Stimulated activated CD4-positive, alpha-beta T cell treated with anti-CD3 and anti-CD28 coated beads, Interleukin-2, amount 100 ng/mL, for 48 hours (primary cell): ENCODE measurements around the gene EMILIN1.
"Not testable (repeated sequence)": the region's sequence is repeated elsewhere in the genome, so short reads cannot be mapped to it uniquely, and the experiment has no call there.

Source experiments
- DNase-seq, 2 donors: peaks; one replicate each; pipeline ENCODE4 v3.0.0-alpha.2; 2020

Gene EMILIN1

GRCh38 chr2:27095745-27096651 lies 17.6 kb downstream of the EMILIN1 start:
- peak in 1 of 2 donors; percentile 45 for DNase-seq

GRCh38 chr2:27096748-27097297 lies 18.4 kb downstream of the EMILIN1 start:
- DNase-seq, result no peak

- DNase-seq, result no peak
Observed at GRCh38 chr2:27097341-27097740, 18.9 kb downstream of the EMILIN1 start.

- DNase-seq, result no peak
Observed at GRCh38 chr2:27099334-27099955, 21.0 kb downstream of the EMILIN1 start.

- no peak for DNase-seq
Observed at GRCh38 chr2:27100036-27100435, 21.6 kb downstream of the EMILIN1 start.

GRCh38 chr2:27102329-27102728 lies 23.9 kb downstream of the EMILIN1 start:
- no peak for DNase-seq

DNA sequence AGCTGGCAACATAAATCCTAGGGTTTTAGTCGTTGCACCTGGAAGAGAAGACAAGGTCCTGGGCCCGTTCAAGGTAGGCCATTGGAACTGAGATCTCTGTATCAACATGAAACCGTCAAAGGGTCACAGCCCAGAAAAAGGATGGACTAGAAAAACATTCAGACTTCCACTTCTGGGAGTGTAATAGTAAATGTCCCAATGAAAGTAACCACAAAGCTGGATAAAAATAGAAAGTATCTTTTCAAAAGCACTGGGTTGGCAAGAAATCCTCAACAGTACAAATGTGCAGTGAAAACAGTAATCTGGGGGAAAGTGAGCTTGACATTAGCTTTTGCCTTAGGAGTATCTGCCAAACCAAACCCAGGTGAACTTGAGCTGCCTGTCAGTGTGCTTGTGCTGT lies 27.6 kb downstream of the EMILIN1 start:
- DNase-seq, result no peak

DNA sequence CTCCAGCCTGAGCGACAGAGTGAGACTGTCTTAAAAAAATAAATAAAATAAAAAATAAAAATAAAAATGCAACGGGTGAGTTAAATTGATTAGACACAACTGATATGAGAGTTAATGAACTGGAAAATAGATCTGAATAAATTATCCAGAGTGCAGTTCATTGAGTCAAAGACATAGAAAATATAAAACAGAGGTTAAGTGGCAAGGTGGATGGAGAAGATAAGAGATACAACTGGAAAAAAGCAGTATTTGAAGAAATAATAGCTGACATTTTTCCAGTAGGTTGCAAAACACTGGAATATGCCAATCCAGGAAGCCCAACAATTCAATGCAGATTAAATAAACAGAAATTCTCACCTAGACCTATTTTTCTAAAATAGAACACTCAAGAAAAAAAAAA lies 29.8 kb downstream of the EMILIN1 start:
- no peak for DNase-seq

GRCh38 chr2:27109083-27109482 lies 30.7 kb downstream of the EMILIN1 start:
- DNase-seq, result no peak

DNA sequence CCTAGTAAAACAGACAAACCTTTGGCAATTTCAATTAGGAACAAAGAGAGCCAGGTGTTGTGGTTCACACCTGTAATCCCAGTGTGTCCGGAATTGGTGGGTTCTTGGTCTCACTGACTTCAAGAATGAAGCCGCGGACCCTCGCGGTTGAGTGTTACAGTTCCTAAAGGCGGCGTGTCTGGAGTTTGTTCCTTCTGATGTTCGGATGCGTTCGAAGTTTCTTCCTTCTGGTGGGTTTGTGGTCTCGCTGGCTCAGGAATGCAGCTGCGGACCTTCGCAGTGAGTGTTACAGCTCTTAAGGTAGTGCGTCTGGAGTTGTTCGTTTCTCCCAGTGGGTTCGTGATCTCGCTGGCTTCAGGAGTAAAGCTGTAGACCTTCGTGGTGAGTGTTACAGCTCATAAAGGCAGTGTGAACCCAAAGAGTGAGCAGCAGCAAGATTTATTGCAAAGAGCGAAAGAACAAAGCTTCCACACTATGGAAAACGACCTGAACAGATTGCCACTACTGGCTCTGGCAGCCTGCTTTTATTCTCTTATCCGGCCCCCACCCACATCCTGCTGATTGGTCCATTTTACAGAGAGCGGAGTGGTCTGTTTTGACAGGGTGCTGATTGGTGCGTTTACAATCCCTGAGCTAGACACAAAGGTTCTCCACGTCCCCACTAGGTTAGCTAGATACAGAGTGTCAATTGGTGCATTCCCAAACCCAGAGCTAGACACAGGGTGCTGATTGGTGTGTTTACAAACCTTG lies 32.4 kb downstream of the EMILIN1 start:
- not testable (repeated sequence) for DNase-seq

DNA sequence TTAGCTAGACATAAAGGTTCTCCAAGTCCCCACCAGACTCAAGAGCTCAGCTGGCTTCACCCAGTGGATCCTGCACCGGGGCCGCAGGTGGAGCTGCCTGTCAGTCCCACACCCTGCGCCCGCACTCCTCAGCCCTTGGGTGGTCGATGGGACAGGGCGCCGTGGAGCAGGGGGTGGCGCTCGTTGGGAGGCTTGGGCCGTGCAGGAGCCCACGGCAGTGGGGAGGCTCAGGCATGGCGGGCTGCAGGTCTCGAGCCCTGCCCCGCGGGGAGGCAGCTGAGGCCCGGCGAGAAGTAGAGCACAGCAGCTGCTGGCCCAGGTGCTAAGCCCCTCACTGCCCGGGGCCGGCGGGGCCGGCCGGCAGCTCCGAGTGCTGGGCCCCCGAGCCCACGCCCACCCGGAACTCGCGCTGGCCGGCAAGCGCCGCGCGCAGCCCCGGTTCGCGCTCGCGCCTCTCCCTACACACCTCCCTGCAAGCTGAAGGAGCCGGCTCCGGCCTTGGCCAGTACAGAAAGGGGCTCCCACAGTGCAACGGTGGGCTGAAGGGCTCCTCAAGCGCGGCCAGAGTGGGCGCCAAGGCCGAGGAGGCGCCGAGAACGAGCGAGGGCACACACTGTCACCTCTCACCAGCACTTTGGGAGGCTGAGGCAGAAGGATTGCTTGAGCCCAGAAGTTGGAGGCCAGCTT lies 33.1 kb downstream of the EMILIN1 start:
- DNase-seq, result not testable (repeated sequence)

GRCh38 chr2:27115519-27115918 lies 37.1 kb downstream of the EMILIN1 start:
- no peak for DNase-seq

DNA sequence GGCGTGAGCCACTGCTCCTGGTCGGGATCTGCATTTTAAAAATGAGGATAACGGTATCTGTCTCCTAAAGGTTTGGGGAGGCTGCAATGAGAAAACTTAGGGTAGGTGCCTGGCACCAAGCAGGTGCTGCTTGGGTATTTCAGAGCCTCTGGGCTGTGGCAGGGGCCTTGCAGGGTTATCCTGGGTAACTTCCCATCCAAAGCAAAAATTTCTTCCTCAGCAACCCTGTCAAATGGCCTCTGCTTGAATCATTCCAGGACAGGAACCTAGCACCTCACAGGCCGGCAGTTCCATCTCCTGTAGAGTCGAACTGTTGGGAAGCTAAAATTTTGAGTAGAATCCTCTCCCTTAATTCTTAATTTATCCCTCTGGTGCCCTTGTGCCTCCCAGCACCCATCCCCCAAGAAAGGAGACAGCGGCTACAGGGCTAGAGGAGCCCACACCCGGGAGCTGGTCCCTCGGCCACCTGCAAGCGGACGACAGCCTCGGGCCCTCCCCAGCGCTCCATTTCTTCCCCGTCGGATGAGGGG lies 39.6 kb downstream of the EMILIN1 start:
- no peak for DNase-seq

DNA sequence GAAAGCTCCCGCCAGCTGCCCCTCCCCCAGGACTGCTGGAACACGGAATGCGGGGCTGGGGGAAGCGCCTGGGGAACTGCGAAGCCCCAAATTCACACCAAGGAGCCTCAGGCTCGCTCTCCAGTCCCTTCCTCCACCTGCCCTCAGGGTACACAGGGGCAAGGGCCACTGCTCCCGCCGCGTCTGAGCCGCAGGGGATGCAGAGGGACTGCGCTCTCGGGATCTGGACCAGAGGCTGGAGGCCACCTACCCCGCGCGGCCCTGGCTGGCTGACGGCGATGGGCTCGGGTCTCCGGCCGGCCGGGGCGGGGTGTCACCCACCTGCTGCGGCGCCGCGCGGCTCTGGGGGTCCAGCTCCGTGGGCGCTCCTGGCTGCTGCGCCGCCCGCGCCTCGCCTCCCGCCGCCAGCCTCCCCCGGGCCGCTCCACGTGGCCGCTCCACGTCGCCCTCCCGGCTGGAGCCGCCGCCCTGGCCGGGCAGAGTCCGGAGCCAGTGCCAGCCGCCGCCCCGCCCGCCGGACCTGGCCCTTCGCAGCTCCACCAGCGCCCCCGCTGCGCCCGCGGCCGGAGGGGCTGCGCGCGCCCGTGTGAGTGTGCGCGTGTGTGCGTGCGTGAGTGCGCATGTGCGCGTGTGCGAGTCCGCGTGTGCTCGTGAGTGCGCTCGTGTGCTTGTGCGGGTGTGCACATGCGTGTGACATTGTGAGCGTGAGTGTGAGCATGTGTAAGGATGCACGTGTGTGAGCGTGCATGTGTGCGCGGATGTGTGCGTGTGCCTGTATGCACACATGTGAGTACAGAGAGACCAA lies 40.3 kb downstream of the EMILIN1 start, which contains the start of gene CGREF1:
CGREF1 (minus strand) TSS at position 604 of the 805 bp plus-strand sequence. CDS start 14,762 bp downstream, outside the sequence.
- DNase-seq, result no peak

GRCh38 chr2:27119330-27119670 lies 40.9 kb downstream of the EMILIN1 start:
- not testable (repeated sequence) for DNase-seq

DNA sequence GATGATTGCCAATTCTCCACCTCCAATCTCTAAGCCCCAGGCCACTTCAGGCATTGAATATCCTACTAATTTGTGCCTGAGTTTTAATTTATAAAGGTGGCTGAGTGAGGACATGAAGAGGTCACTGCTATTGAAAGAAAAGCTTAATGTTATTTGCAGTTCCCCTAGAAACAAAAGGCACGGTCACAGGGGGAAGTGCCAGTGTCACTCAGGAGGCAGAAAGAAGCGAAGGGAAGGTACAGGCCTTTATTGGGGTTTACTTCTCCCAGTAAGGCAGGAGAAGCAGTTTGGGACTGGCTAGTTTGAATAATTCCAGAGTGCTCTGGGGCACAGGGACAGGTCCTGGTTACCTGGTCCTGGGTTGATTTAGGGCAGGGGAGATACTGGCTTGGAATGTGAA lies 43.5 kb downstream of the EMILIN1 start:
- DNase-seq, result no peak

GRCh38 chr2:27122791-27123190 lies 44.4 kb downstream of the EMILIN1 start:
- no peak for DNase-seq

DNA sequence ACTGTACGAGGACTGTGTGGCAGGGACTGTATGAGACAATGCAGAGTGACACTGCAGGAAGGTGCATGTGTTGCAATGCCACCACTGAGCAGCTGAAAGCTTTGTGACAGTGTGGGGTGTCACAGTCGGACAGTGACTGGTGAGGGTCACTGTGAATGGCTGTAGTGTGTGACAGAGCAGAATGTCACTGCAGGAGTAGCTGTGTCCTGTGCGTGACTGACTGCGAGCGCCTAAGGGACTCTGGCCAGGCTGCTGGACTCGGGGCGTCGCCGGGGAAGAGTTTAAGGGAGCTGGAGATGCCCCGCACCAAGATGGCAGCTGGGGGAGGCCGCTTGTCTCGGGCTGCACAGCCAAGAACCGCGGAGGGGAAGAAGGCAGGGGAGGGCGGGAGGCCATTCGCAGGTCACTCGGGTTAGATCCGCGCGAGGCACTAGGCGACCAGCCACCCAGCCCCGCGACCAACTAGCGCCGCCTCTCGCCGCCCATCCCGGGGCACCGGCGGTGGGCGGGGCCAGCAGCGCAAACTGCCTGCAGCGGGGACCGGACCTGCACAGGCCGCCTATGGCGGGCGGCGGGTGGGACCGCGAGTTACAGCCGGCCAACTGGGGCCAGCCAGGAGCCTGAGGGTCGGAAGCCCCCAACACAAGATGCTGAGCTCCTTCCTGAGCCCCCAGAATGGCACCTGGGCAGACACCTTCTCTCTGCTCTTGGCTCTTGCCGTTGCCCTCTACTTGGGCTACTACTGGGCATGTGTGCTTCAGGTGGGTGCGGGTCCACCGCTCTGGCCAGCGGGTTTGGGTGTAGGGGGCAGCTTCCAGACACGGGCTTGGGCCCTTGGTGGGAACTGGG lies 45.1 kb downstream of the EMILIN1 start, which contains the start of gene ABHD1:
ABHD1 (plus strand) TSS at position 514 of the 849 bp plus-strand sequence; CDS start at position 648, 134 bp downstream.
- DNase-seq, result peak; percentile 48 to 52

GRCh38 chr2:27125104-27125503 lies 46.7 kb downstream of the EMILIN1 start:
- no peak for DNase-seq

DNA sequence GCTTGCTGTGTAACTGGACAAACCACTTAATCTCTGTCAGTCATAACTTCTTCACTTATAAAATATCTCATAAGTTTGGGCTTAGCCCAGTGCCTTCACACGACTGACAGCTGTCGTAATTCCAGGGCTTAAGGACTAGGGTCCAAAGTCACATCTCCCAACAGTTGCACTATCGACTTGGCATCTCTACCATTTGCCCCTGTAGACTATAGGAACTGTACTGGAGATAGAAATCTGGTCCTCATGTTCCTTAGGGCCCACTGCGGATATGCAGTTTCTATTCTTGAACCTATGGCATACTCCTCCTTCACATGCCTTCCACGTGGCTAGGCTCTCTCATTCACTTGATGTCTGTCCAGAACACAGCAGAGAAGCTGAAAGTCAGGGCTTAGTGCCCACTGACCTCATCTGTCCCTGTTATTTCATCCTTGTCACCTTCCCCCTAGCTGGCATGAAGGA lies 47.9 kb downstream of the EMILIN1 start:
- DNase-seq, result no peak
